GM19238 (cell line): ENCODE results near the gene PSMA2.

Experiments
- DNase-seq: peaks from one replicate; pipeline ENCODE4 v3.0.0; 2011; ENCODE audit warnings: low spot score; ENCODE audit not compliant: insufficient read length

Gene PSMA2

DNA sequence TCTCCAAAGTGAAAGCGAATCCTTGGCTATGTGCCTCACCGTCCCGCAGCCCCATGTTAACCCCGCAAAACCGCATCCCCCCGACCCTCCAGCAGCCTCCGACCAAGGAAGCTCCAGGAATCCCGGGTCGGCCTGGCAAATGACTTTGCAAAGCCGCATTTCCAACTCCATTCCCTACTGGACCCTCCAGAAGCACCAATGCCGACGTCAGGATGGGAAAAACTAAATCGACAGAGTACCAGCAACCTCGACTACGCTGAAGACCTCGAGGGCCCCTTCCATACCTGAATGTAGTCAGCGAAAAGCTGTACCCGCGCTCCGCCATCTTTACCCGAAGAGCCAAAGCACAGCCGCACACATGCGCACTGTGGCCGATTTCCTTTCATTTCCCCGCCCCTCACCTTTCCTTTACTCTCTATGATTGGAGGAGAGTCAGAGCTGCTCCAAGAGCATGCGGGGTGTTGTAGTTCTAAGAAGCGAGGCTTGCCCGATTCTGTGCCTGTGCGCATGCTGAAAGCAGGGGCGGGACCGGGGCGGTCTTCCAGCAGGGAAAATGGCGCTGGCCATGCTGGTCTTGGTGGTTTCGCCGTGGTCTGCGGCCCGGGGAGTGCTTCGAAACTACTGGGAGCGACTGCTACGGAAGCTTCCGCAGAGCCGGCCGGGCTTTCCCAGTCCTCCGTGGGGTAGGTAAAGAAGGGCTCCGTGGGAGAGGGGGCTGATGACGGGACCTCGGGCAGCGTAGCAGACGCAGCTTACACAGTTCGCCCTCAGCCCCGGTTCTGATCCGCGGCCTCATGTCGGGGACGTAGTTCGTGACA lies at the start of gene PSMA2, which contains the start of gene MRPL32:
TSS of gene PSMA2 (minus strand) at position 341 of the 818 bp plus-strand sequence. CDS start at position 325, 16 bp downstream.
TSS of gene MRPL32 (plus strand) at position 543 of the 818 bp plus-strand sequence. CDS start at position 554, 11 bp downstream.
- DNase-seq = peak; percentile 81

DNA sequence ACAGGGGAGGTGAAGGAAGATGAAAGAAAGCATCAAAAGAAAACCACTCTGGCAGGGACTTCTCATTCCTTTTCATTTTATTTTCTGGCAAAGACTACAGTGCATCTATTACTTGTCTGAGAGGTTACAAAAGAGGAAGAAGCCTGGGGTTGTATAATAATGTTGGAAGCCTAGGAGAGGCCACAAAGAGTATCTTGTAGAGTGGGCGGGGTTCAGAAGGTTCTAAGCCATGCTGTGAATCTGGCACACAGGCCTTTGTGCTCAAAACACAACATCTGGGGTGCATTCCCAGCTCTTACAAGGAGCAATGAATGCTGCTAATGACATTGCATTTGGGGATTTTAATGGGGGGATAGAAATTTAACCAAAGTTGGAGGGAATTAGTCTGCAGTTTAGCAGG lies 49.6 kb upstream of the PSMA2 start:
- no peak for DNase-seq

DNA sequence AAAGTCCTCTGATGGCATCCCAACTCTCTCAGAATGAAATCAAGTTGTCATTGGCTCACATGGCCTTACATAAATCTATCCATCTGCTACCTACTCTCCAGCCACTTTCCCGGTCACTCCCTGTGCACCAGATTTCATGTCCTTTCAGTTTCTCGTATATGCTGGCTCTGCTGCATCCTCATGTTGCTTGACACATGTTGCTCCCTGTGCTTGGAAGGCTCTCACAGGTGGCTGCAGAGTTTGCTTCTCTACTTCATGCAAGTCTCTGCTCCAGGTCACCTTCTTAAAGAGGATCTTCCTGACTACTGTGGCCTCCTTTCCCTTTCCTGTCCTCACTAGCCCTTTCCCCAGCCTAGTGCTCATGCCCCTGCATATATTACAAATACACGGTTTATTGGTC lies 48.5 kb upstream of the PSMA2 start:
- DNase-seq = no peak

DNA sequence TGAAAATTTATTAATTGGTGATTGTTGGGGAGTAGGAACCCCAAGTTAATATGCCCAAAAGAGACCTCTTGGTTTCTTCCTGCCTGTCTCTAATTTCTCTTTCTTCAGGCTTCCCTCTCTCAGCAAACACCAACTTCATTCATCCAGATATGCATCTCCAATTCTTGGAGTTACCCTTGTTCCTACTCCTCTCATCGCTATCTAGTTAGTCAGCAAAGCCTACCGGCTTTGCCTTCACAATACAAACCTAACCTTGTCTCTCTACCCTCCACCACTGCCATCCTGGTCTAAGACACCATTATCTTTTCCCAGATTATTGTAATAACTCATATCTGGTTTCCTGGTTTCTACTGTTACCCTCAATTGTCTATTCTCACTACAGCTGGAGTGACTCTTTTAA lies 48.1 kb upstream of the PSMA2 start:
- DNase-seq = no peak

DNA sequence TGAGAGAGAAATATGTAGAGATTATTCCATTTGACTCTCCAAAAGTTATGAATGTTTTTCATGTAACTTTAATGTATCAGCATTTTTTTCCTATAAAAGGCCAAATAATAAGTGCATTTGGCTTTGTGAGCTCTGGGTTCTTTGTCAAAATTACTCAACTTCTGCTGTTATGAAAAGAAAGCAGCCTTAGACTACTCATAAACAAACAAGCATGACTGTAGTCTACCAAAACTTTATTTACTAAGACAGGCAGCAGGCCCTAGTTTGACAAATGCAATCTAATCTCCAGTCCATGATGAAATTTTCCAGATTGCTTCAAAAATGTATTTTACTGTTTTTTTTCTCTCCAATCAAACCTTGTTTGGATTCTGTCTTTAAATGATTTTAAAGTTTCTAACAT lies 46.5 kb upstream of the PSMA2 start:
- no peak for DNase-seq

DNA sequence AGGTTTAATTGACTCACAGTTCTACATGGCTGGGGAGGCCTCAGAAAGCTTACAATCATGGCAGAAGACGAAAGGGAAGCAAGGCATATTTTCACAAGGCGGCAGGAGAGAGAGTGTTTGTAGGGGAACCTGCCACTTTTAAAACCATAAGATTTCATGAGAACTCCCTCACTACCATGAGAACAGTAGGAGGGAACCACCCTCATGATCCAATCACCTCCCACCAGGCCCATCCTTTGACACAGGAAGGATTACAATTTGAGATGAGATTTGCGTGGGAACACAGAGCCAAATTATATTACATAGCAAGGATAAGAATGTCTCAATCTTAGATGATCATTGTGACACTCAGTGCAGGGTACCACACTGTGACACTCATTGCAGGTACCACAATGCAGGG lies 44.4 kb upstream of the PSMA2 start:
- no peak for DNase-seq

DNA sequence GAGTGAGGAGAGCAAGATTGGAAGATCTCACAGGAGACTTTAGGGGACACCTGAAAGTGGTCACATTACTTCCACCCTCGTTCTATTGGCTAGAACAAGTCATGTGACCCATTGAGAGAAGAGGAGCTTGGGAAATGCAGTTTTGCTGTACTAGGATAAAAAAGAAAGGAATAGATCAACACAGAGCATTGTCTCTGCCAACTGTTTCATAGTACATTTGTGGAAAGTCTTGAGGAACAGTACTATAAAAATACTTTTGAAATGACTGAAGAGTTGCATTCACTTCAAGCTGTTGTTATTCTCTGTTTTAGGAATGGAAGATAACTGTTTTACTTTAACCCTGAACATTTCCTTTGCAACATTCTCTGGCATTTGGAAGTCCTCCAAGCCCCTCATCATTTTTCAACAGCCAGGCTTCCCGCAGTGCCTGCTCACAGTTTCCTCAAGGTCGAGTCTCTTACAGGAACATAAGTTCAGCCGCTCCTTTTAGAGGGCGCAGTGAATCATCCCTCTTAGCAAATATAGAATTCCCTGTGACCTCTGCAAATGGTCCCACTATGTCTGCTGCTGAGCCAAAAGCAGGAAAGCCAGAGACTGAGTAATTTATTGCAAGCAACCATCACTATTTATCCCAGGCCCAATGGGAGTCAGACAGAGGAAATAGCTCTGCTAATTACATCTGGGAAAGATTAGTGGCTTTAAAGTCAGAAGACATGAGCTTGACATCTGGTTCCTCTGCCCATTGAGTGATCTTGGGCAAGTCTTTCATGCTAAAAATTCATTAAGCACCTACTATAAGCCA lies 40.9 kb upstream of the PSMA2 start:
- no peak for DNase-seq

DNA sequence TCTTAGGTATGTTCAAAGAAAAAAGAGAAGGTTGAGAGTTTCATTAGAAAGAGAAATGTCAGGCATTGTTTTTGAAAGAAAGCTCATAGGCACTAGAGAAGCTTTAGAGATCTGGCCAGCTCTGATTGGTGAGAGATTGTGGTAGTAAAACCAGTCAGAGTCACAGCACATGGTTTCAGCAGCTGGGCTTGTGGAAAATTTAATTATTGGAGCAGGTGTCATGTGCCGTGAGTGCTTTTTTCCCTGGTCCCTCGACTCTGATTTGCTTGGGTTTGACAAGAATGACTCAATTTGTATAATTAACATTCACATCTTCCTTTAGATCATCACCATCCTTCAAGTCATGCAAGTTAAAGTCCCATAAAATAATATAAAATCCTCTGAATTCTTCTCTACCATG lies 35.4 kb upstream of the PSMA2 start:
- no peak for DNase-seq

DNA sequence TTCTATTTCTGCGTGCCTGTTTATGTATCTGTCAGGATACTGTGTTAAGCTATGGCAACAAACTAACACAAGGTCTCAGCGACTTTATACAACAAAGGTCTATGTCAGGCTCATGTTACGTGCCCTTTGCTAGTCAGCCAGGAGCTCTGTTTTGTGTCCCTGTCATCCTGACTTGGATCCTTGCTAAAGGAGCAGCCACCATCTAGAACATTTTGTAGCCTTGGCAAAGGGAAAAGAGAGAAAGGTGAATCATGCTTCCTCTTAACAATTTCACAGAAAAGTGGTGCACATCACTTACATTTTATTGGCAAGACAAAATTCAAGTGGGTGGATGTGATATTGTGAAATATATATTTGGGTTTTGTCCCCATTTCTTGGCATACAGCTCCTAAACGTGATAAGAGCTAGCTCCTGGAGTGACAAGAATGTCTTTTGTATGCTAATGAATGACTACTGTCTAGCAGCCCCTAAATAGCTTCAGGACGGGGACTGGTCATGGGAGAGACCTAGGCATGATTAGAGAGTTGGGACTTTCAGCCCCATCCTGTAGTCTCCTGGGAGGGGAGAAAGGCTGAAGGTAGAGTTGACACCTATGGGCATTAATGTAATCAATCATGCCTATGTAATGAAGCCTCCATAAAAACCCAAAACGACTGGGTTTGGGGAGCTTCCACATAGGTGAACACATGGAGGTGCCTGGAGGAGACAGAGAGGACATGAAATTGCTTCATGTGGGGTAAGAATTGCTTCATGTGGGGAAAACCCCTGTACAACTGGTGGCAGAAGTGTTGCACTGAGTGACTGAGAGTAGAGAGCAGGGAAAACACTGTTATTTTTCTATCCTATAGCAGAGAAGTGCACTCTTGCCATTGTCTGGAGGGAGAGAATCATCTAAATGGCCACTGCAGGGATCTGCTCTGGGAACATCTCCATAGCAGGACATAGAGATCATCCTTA lies 33.2 kb upstream of the PSMA2 start:
- no peak for DNase-seq

DNA sequence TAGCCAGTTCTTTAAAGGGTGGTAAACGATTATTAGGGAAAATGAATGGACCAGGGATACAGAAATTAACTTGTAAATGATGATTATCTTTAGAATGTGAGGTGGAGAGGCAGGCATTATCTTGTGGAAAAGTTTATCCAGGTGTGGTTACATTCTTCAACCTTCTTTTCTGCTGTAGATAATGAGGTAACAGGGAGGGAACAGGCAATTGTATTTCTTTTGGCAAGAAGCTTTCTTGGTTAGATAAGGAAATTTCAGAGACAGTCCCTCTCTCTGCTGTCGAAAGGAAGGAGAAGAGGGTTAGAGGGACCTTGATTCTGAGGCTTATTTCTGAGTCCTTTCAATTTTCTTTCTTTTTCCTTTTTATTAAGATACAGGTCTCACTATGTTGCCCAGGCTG lies 32.3 kb upstream of the PSMA2 start:
- no peak for DNase-seq

DNA sequence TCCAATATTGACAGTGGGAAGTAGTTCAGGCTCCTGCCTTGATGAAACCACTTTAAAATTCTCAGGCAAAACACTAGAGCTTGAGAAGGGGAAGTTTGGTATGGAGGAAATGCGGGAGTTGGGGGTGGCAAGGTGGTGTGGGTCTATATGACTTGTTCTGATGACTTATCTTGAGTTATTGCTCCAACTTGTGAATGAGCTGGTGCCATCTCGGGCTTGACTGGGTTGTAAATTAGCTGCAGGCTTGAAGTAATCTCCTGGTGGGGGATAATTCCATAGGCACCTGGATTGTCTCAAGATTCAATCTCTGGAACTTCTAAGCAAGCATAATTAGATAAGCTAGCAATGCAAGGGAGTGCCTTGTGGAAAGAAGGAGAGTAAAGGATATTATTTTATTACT lies 29.2 kb upstream of the PSMA2 start:
- no peak for DNase-seq

DNA sequence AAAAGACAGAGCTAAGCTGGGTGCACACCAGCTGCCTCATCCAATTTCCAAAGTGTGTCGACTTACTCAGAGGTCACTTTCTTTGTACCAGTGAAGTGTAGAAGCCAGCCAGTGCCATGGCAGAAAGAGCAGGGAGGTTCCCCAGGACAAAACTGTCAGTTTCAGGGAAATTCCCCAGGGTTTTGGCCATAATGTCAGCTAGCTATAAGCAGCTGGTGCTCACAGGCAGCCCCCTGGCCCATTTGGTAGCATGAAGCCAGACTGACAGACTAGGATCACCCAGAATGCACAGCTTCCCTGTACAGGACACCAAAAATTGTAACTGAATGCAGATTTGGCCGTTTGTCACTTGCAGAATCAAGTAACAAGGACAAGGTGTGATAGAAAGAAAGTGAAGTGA lies 28.8 kb upstream of the PSMA2 start:
- no peak for DNase-seq

DNA sequence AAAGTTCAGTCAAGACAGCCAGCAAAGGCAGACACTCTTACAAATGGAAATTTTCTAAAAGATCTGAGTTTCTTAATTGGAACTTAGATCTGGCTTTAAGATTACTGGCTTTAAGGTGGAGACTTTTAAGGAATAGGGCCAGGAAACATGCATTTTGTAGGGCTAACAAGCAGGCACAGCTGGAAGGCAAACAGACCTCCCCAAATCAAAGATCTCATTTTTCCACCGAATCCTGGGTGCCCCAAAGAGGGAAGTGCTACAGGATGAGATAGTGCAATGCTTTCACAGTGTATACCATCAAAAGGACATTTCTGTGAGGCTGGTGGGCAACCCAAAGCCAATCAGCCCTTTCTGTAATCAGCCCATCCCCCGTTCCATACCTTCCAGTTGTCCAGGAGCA lies 27.6 kb upstream of the PSMA2 start:
- DNase-seq = no peak

DNA sequence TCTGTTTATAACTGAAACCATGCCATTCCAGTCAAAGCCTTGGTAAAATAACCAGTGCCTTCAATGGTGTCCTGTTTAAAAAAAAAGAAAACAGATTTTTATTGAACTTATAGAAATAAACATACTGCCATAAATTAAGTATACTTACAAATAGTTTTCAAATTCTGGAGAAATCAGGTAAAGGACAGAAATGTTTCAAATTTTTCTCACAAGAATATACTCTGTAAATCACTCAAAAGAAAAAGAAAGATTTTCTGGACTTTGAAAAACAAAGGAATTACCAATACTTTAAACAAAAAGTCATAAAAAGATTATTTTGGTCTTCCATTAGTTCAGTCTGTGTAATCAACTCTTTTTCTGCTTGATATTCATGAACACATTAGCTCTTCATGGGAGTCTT lies 24.1 kb upstream of the PSMA2 start:
- no peak for DNase-seq

DNA sequence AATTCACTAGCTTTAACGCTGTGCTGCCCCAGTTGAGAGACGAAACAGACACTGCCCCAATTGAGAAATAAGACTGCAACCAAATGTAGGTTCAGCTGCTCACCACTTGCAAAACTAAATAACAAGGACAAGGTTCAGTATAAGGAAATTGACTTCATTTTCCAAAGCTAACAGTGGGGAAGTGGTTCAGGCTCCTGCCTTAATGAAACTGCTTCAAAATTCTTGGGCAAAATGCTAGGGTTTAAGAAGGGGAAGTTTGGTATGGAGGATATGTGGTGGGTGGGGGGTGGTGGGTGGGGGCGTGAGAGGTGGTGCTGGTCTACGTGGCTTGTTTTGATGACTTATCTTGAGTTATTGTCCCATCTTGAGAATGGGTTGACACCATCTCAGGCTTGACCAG lies 22.0 kb upstream of the PSMA2 start:
- no peak for DNase-seq

DNA sequence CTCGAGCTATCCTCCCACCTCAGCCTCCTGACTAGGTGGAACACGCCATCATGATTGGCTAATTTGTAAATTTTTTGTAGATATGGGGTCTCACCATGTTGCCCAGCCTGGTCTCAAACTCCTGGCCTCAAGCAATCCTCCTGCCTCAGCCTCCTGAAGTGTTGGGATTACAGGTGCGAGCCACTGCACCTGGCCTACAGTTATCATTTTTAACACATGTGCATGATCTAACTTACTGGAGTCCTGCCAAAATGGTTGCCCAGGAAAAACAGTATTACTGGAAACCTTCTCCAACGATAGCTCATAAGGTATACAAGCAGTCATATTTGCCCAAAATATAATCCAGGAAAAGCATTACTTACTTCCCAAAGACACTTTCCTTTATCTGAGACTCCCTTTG lies 20.4 kb upstream of the PSMA2 start:
- no peak for DNase-seq

DNA sequence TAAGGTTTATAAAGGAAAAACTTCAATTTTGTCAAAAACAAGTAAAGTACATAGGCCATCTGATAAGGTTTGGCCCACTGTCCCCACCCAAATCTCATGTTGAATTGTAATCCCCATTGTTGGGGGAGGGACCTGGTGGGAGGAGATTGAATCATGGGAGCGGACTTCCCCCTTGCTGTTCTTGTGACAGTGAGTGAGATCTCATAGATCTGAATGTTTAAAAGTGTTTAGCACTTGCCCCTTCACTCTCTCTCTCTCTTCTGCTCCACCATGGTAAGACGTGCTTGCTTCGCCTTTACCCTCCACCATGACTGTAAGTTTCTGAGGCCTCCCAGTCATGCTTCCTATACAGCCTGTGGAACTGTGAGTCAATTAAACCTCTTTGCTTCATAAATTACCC lies 18.4 kb upstream of the PSMA2 start:
- DNase-seq = no peak

DNA sequence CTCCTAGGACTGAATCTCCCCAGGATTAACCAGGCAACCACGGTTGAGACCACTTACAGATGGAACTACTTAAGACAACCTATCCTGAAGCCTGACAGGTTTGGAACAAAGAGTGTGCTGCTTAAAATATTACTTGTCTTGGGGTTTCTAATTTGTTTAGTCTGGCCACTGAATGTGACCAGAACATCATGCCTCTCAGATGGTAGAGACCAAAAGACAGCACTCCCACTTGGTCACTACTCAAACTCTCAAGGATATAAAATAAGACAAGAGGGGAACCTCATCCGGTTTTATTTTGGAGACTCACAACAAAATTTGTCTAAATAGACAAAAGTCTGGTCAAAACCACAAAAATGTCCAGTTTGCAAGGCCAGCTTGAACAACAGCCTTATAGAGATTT lies 15.5 kb upstream of the PSMA2 start:
- DNase-seq = no peak

DNA sequence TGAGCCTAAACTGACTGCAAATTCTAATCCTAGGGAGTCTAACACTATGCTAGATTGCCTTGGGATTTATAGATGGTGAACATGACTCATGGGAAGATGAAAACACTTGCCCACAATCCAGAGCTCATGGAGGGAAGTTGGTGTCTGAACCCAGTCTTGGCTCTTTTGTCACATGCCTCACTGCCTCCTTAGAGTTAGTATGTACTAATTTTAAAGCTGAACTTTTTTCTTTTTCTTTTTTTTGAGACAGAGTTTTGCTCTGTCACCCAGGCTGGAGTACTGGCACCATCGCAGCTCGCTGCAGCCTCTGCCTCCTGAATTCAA lies 14.6 kb upstream of the PSMA2 start:
- DNase-seq = no peak

DNA sequence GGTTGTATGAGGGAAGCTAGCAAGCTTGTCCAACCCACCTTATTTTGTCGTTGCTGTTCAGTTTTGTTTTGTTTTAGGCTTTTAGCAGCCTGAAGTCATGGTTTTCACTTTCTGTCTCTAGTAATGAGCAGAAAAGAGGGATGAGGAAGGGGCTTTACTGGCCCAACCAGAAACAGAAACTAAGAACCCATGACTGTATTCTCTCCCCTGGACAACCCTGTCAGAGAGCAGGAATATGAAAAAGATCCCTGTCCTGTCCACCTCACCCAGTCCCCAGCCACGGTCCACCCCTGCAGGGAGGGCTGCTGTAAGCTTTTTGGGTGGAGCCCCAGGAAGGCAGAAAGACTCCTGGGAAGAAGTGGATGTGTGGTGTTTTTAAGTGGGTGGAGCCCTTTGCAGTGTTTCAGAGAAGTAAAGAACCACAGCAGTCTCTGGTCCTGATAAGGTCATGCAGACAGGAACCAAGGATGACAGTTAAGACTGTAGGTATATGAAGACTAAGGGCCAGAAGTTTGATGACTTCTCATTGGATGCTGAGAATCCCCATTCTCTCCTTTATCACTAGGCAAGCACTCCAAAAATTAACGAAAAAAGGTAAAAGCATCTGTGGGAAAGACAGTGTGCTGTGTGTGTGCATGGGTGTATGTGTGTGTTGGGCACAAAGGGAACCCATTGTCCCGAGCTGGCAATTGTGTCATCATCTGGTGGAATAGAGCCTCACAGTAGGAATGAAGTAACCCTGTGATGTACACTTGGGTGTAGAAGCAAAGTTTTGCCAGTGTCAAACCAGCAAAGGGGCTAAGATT lies 14.1 kb upstream of the PSMA2 start:
- no peak for DNase-seq
